GM21717 (cell line): ENCODE results near the gene ABCG2.
"Not testable (repeated sequence)": the region's sequence is repeated elsewhere in the genome, so short reads cannot be mapped to it uniquely, and the experiment has no call there.

ENCODE experiments used
- ATAC-seq: cut with Tn5 transposase; IDR thresholded peaks from one replicate; pipeline ENCODE4 v1.9.1; 2021; ENCODE audit warnings: mild to moderate bottlenecking, moderate library complexity; ENCODE audit not compliant: unreplicated experiment

Gene ABCG2

DNA sequence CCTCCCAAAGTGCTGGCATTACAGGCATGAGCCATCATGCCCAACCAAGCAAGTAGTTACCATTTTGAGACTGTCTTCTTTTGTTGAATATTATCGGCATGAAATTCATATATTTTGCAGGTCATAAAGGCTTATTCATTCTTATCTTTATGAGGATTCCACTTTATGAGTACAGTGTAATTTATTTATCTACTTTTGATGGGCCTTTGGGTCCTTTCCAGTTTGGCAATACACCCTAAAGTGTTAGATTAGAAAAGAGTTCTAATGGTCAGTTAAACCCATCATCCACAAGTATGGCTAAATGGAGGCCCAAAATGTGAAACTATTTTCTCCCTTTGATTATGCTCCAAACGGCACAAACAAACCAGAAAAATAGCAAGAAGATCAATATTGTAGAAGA lies 10.9 kb upstream of the ABCG2 start:
- ATAC-seq = no peak

DNA sequence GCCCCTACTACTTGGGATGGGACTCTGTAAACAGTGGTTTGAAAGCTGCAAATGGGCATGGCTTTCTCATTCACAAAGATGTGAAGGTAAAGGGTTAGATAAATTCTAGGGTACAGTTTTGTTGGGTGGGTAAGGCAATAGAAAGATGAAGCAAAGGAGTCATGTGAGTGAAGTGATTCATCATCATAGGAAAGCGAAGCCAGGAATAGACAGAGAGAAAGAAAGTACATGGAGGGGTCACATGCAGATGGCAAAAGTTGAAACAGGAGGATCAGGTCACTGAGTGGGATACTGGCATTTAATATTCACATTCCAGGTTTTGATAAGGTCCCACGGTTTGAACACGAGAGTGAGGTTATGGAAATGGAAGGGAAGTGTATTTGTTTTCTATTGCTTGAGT lies 8.2 kb upstream of the ABCG2 start:
- no peak for ATAC-seq

DNA sequence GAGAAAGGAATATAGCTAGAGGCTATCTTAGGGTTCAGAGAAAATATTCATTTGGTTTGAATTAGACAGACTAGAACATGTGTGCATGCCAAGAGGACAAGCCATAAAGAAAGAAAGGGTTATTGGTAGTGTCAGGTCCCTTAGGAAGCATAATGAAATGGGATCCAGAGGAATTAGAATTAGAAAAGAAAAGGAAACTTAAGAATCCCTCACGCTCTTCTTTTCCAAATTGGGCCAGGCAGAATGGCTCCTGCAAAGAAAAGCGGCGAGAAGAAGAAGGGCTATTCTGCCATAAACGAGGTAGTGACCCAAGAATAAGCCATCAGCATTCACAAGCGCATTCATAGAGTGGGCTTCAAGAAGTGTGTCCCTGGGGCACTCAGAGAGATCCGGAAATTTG lies 4.9 kb upstream of the ABCG2 start:
- ATAC-seq = no peak

DNA sequence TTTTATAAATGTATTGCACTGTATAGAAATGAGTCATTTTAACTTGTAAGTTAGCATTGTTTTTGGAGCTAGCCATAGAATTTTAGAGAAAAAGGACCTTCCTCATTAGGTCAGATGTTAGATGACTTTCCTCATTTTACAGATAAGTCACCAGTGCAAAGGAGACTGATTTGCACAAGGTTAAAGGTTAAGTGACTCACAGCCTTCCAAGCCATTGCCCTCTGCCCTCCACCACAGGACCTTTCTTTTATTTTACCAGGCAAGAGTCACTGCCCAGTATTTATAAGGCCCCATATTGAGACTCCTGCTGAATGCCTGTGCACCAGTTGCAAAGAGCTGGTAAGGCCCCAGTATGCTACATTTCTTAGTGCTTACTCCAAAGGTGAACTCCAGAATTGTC lies 4.2 kb upstream of the ABCG2 start:
- ATAC-seq = no peak

DNA sequence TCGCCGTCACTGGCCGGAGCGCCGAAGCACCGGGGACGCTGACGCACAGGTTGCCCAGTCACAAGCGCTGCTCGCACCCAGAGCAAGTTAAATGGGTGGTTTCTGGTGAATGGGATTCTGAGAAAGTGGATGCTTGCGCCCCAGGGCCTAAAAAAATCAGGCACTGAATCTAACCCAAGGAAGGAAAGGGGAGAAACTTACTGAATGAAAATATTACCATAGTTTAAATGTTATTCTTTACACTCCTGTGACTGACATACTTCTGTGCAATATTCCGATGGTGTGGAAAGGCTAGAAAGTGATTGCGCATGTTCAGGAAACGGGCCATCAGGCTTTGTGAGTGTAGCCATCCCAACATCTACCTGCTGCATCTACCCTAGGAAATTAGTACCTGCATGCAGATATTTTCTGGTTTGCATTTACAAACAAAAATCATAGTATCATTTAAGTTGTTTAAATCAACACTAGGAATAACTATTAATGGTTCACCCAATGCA lies 838 bp upstream of the ABCG2 start:
- ATAC-seq = peak; percentile 35

DNA sequence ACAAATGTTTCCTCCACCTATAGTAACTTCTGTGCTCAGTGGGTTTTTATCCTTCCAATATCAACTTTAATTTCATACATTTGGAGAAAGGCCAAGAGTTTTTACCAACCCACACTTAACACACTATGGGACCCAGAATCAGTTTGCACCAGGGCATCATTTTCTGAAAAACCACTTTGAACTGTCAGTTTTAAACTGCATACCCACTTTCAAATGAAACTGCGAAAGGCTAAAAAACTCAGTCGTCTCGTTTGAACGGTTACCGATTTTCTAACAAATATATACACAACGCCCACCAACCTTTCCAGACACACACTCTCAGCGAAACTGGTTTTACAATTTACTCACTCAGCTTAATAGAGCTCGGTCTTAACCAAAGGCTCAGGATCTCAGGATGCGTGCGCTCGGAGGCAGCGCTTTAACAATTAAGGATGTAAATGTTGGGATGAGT lies 376 bp downstream of the ABCG2 start:
- ATAC-seq = peak; percentile 38

DNA sequence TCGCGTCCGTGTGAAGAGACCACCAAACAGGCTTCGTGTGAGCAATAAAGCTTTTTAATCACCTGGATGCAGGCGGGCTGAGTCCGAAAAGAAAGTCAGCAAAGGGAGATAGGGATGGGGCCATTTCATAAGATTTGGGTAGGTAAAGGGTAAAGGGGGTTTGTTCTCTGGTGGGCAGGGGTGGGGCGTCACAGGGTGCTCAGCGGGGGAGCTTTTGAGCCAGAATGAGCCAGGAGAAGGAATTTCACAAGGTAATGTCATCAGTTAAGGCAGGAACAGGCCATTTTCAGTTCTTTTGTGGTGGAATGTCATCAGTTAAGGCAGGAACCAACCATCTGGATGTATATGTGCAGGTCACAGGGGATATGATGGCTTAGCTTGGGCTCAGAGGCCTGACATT lies 6.1 kb downstream of the ABCG2 start:
- not testable (repeated sequence) for ATAC-seq

DNA sequence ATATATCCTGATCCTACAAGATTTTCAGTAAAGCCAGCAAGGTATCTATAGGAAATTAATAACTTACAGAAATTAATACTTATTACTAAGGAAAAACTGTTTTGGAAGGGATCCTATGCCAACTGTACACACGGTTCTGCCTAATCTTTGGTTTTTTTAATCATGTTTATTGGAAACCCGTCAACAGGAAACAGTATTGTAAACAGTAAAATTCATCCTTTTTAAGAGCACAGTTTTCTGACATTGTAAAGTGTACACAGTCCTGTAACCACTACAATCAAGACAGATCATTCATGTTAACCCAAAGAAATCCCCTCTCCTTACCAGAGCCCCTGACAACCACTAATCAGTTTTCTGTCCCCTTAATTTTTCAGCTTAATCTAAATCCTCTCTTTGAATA lies 9.9 kb downstream of the ABCG2 start:
- no peak for ATAC-seq

DNA sequence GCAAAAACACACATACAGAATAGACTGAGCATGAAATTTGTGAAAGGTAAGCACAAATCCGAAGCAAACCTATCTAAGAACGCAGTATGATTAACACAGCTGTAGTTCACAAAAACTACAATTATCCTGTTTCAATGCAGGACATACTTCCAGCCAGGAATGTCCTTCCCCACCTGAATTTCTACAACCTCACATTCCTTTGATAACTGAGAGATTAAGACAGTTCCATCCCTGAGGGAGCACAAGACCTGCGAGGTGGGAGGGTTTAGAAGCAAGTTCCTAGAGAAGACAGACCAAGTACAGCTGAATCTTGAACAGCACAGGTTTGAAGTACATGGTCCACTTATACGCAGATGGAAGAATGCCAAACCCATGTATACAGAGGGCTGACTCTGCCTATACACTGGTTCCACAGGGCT lies 10.6 kb downstream of the ABCG2 start:
- ATAC-seq = no peak

DNA sequence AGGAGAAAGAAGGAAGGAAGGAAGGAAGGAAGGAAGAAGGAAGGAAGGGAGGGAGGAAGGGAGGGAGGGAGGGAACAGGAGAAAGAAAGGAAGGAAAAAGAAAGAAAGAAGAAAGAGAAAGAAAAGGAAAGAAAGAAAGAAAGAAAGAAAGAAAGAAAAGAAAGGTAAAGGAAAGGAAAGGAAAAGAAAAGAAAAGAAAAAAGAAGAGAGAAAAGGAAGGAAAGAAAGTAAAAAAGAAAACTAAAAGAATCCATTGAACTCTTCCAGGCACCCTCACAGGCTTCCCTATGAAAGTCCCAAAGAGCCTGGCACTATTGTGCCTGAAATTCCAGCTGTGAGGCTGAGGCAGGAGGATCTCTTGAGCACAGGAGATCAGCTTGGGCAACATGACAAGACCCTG lies 11.5 kb downstream of the ABCG2 start:
- ATAC-seq = no peak

DNA sequence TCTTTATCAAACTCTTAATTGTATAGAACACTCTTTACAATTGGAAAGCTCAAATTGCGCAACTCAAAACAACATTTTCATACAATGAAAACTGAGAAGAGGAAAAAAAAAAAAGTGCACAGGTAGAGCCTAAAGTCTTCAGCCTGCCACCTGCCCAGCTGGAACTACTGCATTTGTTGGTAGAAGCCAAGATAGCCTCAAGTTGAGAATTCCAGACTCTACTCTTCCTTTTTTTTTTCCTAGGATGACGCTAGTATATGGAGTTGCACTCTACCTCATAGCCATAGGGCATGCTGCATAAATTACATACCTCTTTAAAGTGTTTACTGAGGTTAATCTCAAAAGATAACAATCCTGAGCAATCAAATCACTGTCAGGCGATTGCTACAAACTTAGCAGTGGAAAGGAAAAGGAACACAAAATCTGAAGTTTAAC lies 13.6 kb downstream of the ABCG2 start:
- ATAC-seq = no peak

DNA sequence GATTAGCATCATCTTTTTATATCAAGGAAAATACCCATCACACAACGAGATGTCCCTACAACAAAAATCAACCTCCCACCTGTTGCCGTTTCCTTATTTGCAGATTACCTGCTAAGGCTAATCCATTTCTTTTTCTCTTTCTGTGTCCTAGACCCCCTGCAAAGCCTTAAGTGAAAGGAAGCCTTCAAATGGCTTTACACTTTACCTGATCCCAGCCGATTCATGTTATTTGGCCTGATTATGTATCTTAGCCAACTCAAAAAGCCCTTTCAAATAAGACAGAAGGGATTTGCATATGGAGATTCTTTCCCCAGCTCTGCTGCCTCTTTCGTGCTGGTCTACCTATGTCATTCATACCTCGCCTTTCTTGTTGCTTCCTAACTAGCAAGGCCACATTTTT lies 14.4 kb downstream of the ABCG2 start:
- no peak for ATAC-seq

DNA sequence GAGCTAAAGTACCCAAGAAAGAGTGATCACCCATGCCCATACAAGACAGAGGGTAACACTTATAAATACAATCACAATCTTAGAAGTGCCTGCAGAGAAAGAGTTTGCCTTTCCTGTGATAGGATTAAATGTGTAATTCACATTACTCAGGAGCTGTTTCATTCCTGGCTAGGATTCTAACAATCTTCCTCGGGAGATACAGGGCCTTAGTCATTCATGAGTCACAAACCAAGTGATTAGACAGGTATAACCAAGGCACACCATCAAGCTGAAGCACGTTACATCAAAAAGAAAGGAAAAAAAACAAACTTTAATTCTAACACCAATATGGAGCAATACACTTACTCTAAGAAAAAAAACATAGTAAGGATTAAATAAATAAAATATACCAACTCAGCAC lies 14.9 kb downstream of the ABCG2 start:
- no peak for ATAC-seq

DNA sequence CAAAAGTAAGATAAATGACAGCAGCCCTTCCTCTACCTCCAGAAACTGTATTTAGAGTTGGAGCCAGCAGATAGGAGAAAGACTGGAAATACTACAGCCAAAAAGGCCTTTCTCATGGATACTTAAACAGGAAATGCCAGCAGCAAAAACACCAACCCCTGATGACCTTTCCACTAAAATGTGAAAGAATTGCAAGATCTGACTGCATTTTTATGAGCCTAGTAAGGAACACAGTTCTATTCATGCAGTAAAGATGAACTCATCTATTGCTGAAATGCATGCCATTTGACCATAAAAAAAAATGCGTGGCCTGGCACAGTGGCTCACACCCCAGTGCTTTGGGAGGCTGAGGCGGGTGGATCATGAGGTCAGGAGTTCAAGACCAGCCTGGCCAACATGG lies 19.9 kb downstream of the ABCG2 start:
- ATAC-seq = no peak

DNA sequence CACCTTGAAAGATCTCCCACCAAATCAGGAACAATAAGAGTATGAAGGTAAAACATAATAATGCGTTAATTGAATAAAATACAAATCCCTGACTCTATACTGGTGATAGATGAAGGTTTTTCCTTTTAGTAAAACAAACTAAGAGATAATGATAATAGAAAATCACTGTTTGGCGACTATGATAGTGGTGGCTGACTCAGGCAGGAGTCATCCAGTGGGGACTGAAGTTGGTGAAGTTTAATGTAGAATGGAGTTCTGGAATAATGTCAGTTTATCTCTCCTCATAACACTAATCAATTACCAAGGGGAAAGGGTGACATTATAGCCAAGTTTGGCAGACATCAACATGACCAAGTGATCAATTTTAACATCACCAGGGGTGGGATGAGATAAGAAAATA lies 21.3 kb downstream of the ABCG2 start:
- no peak for ATAC-seq

DNA sequence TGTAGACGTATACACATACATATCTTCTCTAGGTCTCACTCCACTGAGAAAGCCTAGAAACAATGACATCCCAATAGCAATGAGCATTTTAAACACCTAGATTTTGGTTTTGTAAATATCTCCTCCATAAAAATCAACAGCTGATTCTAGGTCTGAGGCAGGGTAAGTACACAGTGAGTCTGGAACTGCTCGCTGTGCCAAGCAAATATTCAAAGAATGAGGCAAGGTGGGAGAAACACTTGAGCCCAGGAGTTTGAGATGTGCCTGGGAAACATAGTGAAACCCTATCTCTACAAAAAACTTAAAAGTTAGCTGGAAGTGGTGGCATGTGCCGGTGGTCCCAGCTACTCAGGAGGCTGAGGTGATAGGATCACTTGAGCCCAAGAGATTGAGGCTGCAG lies 22.2 kb downstream of the ABCG2 start:
- ATAC-seq = no peak

DNA sequence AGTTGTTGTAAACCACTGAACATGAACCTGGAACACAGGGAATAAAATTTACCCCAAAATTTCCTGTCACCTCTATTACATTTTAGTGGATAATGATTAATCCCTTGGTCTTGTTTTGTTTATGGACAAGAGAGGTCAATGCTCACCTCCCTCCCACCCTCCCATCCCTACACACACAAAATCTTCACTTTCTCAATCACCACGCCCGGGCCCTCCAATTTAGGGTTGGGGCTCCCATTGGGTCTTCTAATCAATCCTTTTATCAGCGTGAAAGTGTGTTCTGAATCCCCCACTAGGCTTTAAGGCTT lies 23.1 kb downstream of the ABCG2 start:
- ATAC-seq = no peak

DNA sequence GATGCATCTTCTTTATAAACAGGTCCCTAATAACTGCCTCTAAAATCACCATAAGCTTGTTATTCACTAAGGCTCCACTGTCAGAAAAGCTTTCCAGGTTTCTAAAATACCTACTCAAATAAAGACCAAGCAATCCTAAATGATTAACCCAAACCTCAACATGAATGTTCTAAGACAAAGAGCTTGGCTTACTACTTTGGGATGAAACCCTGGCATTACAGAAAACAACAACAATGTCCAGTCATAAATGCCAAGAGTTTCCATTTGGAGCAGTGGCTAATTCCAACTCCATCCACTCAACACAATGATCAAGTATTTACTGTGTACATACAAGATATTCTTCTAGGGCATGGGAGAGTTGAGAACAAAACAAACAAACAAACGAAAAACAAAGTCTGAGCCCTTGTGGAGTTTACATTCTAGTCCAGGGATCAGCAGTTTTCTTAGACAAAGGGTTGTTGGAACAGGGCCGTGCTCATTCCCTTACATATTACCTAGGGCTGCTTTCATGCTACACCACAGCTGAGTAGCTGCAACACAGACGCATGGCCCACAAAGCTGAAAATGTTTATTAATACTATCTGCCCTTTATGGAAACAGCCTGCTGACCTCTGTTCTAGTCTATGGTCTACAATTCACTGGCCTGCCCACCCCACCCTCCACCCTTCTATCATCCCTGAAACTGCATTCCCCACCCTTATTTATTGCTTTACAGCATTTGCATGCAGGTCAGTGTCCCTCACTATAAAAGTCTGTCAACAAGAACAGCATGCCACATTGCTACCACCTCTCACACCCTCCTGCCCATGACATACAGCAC lies 23.7 kb downstream of the ABCG2 start:
- no peak for ATAC-seq

DNA sequence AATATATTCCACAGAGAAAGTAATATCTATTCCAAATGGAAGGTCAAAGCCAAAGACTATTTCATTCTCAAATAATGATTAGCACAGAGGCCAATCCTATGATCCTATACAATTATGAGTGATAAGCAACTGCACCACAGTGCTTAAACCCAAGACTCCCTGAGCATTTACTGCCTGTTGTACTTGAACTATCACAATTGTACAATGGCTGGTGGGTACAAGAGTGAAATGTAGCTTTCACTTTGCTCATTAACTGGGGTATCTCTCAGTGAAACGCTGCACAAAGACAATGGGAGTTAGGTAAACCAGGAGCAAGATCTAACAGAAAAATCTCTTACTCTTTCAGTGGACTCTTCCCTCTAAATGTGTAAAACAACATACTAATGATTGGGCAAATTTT lies 24.3 kb downstream of the ABCG2 start:
- ATAC-seq = no peak

DNA sequence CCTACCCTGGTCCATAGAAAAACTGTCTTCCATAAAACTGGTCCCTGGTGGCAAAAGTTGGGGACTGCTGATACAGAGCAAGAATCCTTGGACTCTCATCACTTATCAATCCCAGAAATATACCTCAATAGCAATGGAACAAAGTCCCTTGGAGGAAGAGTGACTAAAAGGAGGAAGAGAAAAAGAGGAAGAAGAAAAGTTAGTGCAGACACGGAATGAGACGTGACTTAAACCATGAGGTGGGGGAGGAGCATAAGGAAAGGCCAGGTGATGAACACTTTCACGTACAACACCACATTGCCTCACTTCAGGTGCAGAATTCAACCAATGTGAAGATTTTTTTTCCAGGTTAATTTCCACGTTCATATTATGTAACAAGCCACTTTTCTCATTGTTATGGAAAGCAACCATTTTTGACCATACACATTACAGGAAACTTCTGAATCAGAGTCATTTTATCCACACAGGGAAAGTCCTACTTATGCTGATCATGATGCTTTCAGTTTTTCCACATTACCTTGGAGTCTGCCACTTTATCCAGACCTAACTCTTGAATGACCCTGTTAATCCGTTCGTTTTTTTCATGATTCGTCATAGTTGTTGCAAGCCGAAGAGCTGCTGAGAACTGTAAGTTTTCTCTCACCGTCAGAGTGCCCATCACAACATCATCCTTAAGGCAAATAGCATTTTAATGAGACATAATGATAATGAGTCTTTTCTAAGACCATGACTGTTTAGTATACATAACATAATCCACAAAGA lies 27.7 kb downstream of the ABCG2 start:
- ATAC-seq = no peak

DNA sequence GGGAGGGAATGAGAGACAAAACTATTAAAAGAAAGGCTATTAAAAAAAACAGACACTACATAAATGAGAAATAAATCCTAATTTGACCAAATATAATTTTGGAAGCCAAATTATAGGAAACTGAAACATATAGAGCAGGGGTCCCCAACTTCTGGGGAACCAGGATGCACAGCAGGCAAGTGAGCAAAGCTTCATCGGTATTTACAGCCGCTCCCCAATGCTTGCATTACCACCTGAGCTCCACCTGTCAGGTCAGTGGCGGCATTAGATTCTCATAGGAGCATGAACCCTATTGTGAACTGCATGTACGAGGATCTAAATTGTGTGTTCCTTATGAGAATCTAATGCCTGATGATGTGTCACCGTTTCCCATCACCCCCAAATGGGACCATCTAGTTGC lies 28.4 kb downstream of the ABCG2 start:
- ATAC-seq = no peak

DNA sequence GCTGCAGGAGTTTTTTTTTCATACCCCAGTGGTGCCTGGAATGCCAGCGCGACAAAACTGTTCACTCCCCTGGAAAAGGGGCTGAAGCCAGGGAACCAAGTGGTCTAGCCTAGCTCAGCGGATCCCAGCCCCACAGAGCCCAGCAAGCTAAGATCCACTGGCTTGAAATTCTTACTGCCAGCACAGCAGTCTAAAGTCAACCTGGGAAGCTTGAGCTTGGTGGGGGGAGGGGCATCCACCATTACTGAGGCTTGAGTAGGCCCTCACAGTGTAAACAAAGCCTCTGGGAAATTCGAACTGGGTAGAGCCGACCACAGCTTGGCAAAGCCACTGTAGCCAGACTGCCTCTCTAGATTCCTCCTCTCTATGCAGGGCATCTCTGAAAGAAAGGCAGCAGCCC lies 36.2 kb downstream of the ABCG2 start:
- ATAC-seq = not testable (repeated sequence)
